Measurements from ENCODE around the gene SMIM12.

DNA sequence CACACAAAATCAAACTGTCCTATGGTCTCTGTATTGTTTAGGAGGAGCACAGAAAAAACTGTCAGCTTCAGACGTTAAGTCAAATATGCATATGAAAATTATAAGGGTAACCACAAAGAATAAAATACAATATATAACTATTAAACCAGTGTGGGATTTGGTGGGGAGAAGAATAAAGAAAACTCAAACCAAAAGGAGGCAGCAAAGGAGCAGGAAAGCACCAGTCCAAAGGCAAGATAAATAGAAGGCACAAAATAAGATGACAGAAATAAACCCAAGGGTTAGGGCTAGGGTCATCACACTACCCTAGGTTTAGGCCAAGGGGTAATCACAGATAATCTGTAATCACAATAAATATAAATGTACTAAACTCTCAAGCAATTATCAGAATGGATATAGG is 37.1 kb upstream of the SMIM12 start:
- no peak for TF ChIP-seq POLR2A (IDR thresholded peaks at IDR 0.05)
- TF ChIP-seq, protein P1, sequence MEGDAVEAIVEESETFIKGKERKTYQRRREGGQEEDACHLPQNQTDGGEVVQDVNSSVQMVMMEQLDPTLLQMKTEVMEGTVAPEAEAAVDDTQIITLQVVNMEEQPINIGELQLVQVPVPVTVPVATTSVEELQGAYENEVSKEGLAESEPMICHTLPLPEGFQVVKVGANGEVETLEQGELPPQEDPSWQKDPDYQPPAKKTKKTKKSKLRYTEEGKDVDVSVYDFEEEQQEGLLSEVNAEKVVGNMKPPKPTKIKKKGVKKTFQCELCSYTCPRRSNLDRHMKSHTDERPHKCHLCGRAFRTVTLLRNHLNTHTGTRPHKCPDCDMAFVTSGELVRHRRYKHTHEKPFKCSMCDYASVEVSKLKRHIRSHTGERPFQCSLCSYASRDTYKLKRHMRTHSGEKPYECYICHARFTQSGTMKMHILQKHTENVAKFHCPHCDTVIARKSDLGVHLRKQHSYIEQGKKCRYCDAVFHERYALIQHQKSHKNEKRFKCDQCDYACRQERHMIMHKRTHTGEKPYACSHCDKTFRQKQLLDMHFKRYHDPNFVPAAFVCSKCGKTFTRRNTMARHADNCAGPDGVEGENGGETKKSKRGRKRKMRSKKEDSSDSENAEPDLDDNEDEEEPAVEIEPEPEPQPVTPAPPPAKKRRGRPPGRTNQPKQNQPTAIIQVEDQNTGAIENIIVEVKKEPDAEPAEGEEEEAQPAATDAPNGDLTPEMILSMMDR (IDR thresholded peaks at IDR 0.05) = no peak
